Daoy (cell line): ENCODE data around the gene SCART1. TPM values are rescaled to one million over a fixed set of nuclear protein-coding genes. Genes with fewer than 3 reads are reported as not detected.
"Not testable (repeated sequence)": the region's sequence is repeated elsewhere in the genome, so short reads cannot be mapped to it uniquely, and the experiment has no call there.

Experiments
- DNase-seq: peaks from one replicate; pipeline ENCODE4 v3.0.0-alpha.2; 2015; ENCODE audit warnings: low read depth
- total RNA-seq: library from RNA; depleted of rRNA; stranded (reverse); fragments of >200 nt; shearing (Covaris generic); gene quantifications from 2 replicates; pipeline ENCODE4 v1.2.3, GENCODE V29; 2014

SCART1 gene
- total RNA-seq, 1 experiment from 2014 or later = 0.40 TPM

- no peak for DNase-seq
These were observed 20.3 kb downstream of the SCART1 start for GRCh38 chr10:133474027-133474426.

GRCh38 chr10:133474665-133475424, 21.1 kb downstream of the SCART1 start:
- DNase-seq = no peak

- DNase-seq = no peak
These were observed 21.6 kb downstream of the SCART1 start for GRCh38 chr10:133475425-133475734.

- DNase-seq = no peak
These were observed 22.3 kb downstream of the SCART1 start for GRCh38 chr10:133475821-133476640.

- DNase-seq = no peak
These were observed 22.9 kb downstream of the SCART1 start for GRCh38 chr10:133476641-133476990.

- DNase-seq = no peak
These were observed 27.4 kb downstream of the SCART1 start for GRCh38 chr10:133481086-133481643.

GRCh38 chr10:133481657-133482056, 27.9 kb downstream of the SCART1 start:
- DNase-seq = no peak

GRCh38 chr10:133484818-133485217, 31.1 kb downstream of the SCART1 start:
- DNase-seq = no peak

GRCh38 chr10:133487085-133487484, 33.3 kb downstream of the SCART1 start:
- DNase-seq = no peak

GRCh38 chr10:133488354-133488753, 34.6 kb downstream of the SCART1 start:
- no peak for DNase-seq

- DNase-seq = no peak
These were observed 36.3 kb downstream of the SCART1 start for GRCh38 chr10:133489816-133490588.

GRCh38 chr10:133493562-133493961, 39.8 kb downstream of the SCART1 start:
- DNase-seq = not testable (repeated sequence)

- DNase-seq = not testable (repeated sequence)
These were observed 43.6 kb downstream of the SCART1 start for GRCh38 chr10:133497363-133497762.

GRCh38 chr10:133499176-133499575, 45.4 kb downstream of the SCART1 start:
- not testable (repeated sequence) for DNase-seq

GRCh38 chr10:133500897-133501296, 47.2 kb downstream of the SCART1 start:
- DNase-seq = not testable (repeated sequence)

- no peak for DNase-seq
These were observed 56.0 kb downstream of the SCART1 start for GRCh38 chr10:133509700-133510099.

GRCh38 chr10:133511408-133511807, 57.7 kb downstream of the SCART1 start:
- DNase-seq = no peak

GRCh38 chr10:133511907-133512528, 58.3 kb downstream of the SCART1 start:
- no peak for DNase-seq

GRCh38 chr10:133515471-133515870, 61.7 kb downstream of the SCART1 start:
- no peak for DNase-seq

- DNase-seq = no peak
These were observed 62.3 kb downstream of the SCART1 start for GRCh38 chr10:133516057-133516456.

GRCh38 chr10:133518517-133518916, 64.8 kb downstream of the SCART1 start:
- DNase-seq = not testable (repeated sequence)
